ENCODE data around the gene IL15RA.

The IL15RA gene, protein sequence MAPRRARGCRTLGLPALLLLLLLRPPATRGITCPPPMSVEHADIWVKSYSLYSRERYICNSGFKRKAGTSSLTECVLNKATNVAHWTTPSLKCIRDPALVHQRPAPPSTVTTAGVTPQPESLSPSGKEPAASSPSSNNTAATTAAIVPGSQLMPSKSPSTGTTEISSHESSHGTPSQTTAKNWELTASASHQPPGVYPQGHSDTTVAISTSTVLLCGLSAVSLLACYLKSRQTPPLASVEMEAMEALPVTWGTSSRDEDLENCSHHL

DNA sequence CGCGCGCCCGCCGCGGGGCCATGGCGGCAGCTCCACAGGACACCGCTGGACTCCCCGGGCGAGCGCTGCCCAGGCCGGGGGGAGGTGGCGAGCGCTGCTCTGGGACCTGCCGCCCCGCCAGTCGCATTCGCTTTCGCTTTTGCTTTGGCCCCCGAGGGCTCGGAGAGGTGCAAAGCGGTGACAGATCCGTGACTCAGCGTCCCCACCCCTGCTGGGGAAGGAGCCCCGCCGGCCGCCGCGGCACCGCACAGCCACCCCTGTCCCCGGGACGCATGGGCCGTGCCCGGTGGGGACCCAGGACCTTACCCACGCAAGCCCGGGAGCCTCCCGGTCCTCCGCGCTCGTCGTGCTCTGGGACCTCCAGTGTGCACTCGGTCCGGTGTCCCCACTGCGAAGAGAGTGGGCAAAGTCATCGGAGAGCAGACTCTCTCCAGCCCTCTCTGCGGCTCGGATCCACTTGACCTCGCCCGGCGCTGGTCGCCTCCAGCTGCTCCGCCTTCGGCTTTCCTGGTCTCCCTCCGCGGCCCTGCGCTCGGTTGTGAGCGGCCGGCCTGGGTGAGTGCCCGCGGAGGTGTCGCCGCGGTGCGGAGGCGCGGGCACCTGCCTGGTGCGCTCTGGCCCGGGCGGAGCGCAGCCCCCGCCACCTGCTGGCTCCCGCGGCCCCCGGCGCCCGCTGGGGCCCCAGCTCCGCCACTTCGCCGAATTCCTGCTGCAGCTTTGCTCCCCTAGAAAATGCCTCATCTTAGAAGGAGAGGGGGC, at the start of gene IL15RA:
TSS of gene IL15RA (minus strand) at position 73 of the 759 bp plus-strand sequence. CDS start at position 22, 51 bp downstream.
- DNase-seq = peak; percentile 96

DNA sequence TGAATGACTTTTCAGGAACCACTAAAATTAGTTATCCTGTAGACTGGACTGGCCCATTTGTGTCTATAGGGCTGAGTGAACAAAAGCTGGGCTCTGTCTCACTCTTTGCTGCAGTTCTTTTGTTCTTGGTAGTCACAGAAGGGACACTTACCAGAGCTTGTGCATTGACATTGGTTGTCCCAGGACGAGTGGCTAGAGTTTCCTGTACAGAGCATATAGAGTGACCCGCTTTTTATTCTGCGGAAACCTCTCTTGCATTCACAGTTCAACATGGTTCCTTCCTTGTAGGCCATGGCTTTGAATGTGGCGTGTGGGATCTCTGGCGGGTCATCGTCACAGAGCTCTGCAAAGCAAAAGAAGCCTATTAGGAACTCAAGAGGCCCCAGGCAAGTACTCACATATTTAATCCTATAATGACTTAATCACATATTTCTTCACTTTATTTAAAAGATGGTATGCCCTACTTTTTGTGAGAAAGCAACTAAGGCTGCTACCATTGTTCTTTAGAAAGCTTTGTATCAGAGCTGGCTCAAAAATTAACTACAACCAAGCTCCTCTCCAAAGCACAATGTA, 48.4 kb upstream of the IL15RA start:
- no peak for DNase-seq

DNA sequence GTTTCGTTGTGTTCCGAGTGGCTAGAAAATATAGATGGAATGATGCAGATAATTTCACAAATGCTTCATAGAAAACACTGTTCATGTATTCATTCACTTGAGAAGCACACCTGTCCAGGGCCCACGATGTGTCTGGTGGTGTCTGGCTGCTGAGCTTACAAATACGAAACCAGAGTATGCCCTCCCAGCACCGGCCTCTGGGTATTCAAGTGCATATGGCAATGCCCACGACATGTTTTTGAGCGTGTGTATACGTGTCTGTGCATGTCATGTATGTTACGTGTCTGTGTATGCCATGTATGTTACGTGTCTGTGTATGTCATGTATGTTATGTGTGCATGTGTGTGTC, 47.0 kb upstream of the IL15RA start:
- DNase-seq = no peak

DNA sequence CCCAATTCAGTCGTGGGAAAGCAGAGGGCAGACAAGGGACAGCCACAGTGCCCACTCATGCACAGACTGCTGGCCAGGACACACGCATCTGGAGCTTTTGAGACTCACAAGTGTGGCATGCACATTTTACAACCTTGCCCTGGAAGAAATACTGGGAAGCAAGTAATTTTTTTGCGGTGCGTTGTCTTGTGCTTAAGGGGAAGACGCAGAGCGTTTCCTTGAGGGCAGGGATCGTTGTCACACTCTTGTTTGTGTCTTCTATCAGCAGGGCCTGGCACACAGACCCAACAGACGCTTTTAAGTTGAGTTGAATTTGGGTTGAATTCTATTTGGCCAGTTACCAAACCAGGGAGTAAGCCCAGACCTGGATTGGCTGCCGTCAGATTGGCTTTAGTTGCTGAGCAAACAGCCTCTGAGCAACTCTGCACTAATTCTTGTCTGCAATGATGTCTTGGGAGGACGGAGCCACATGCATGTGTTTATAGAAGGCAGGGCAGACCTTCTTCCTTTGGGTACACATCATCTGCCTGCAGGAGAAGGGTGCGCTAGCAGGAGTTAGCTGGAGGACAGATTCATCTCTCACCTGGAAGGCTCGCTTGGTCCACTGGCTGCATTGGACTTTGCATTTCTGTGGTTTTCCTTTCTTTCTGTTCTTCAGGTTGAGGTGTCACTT, 46.5 kb upstream of the IL15RA start:
- DNase-seq = no peak

DNA sequence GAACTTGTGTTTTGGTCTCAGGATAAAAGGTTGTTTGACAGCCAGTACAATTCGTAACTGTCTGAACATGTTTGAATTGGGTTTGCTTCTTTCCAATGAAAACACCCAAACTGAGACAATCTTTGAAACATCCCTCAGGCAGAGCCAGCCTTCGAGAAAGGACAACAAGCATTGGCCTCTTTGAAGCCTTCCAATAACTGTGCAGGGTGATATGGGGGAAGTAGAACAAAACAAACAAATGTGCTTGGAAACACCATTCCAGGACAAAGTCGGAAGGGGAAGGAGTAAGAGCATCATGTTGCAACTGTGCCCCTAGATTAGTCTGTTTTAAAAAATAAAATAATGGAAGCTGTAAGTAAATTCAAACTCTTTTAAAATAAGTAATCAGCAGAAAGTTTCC, 45.3 kb upstream of the IL15RA start:
- DNase-seq = no peak

DNA sequence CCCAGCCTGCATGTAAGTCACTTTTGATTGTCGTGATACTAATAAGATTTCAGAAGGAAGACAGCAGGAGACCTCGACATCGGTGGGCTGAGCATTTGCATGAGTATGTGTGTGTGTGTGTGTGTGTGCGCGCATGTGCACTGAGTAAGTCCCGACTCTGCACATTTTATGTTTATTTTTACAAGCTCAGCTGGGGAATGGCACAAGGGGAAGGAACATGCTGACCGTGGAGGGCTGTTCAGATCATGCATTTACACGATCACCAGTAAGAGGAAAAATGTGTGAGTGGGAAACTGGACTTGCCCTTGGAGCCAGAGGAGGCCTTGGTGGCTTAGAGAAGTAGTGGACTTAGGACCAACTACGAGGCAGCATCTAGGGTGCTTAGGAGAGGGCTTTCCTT, 43.5 kb upstream of the IL15RA start:
- no peak for DNase-seq

DNA sequence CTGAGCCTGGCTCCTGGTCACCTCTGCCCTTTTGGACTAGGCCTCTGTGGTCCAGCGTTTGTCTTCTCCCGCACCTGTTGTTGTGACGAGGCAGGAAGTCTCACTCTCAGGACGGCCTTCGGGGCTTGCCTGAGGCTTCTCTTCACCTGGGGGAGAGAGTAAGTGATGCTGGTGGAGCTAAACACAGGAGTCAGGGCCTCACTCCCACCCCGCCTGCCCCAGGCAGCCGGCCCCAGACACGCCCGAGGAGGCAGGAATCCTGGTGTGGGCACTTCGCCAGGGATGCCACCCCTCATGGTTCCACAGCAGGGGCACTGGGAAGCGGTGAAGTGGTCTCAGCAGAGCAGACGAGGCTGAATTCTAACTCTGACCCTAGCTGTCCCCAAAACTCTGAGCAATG, 42.5 kb upstream of the IL15RA start:
- DNase-seq = no peak

DNA sequence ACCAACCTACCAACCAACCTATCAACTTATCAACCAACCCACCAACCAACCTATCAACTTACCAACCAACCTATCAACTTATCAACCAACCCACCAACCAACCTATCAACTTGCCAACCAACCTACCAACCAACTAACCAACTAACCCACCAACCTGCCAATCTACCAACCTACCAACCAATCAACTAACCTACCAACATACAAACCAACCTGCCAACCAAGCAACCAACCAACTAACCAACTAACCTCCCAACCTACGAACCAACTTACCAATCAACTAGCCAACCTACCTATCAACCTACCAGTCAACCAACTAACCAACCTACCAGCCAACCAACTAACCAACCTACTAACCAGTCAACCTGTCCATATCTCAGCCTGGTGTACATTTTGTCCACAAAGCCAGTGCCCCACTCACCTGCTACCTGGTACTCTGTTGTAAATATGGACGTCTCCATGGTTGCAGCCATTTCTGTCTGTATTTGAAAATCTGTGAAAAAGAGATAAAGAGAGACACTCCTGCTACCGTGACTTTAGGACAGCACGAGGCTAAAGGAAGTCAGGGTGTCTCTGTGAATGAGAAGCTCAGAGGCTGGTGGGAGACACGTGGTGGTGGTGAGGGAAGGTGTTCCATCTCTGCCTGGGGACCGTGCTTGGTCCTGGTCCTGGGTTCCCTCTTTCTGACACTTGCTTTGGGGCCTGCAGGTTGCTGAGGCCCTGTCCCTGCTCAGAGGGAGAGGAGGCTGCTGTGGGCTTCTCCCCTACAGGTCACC, 41.9 kb upstream of the IL15RA start:
- no peak for DNase-seq

DNA sequence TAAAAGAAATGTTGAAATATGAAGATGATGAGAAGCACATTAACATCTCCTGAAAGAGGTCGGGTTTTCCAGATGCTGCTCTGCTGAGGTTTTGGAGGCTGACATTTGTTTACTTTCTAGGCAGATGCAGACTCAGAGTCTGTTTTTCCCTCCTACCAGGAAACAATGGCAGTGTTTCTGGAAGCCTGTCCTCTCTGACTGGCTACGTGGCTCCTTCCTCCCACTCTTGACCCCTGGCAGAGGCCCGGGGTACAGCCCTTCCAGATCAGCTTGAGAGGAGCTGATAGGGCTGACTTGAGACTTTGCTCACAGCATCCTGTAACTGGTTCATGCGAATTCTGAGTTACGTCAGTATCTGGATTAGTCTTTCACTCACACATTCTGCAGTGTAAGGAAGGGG, 41.1 kb upstream of the IL15RA start:
- no peak for DNase-seq

DNA sequence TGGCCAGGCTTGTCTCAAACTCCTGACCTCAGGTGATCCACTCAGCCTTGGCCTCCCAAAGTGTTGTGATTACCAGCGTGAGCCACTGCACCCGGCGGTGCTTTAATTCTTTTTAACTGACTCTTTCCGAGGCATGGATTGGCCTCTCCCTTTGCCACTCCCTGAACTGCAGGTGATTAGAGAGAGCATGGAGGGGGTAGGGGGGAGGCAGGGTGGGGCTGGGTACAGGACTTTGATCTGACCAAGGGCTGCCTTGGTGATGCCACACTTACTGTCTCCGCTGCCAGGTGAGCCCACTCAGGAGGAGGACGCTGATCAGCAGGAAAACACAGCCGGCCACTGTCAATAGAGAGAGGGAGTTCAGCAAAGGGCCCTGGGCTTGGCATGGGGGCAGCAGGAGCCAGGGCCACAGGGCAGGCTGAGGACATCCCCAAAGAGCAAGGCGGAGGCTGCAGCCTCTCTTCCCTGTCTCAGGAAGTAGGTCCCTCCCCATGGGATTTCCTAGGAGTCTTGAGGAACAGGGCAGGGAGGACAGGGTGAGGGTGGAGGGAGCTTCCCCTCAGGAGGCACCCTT, 40.5 kb upstream of the IL15RA start:
- no peak for DNase-seq

DNA sequence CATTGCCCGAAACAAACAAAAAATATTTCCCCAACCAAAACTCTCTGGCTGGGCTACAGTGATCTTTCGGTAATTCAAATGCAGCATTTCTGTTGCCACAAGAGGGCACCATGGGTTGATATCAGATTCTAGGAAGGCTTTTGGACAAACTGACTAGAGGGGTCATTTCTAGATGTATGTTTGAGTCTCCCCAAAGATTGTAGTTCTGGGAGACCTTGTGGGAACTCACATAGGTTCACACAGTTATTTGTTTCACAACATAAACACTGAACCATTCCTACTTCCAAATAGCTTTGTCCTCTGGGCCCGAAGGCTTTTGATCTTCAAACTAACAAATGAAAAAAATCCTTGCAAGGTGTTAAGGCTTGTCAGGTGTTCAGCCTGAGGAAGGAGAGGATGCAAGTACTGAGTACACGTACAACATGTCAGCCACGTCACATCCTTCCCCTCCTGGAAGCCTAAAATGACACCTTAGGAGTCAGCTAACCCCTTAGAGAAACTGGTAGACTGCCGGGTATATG, 37.0 kb upstream of the IL15RA start:
- peak; percentile 59 for DNase-seq

DNA sequence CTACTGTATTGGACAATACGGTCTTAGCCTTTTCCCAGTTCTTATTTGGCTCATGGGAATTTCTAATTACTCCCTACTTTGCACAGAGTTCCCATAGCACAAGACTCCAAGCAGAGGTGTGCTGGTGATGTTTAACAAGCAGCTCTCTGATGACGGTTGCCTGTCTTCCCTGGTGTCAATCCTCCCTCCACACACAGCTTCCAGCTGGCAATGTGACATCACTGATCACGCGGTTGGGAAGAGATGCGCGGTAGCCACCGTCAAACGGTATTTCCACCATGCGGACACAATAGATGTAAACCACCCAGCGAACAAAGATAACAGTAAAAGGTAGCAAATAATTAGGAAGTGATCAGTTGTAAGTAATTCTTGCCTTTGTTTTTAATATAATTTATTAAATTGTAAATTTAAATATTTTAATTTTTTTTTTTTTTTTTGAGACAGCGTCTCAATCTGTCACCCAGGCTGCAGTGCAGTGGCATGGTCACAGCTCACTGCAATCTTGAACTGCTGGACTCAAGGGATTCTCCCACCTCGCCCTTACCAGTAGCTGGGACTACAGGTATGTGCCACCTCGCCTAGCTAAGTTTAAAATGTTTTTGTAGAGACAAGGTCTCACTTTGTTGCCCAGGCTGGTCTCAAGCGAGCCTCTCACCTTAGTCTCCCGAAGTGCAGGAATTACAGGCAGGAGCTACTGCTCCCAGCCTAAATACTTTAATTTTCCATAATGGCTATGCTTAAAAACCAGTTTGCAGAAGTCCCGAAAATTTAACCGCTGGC, 36.3 kb upstream of the IL15RA start:
- no peak for DNase-seq

DNA sequence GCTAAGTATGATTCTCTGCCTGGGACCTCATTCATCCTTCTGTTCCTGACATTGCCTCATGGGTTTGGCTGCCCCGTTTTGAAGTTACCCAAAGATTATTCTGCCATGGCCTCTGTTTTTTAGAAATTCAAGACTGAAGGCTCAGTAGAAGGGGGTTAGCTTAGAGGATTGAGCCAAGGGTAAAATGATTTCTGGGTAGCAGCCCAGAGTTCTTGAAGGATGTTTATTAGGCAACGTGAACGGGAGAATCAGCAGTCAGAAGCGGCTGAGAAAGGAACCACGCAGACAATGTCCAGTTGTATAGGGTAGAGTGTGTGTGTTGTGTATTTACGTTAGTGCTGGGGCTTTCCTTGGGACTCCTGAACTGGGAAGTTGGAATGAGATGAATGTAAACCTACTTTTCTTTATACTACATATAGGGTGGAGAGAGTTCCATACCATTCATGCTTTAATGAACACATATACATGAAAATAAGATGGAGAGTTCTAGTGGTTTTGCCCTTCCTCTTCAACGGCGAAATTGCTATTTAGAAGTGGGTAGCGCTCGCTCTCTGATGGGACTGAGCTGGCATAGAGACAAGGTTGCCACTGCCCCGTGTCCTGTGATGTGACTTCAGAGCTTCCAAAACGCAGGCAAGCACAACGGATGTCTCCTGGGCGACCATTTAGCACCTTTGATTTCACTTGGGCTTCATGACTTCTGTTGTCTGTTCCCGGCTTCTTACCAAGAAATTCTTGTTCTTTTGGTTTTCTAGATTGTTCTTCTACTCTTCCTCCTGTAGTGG, 35.0 kb upstream of the IL15RA start:
- no peak for DNase-seq

DNA sequence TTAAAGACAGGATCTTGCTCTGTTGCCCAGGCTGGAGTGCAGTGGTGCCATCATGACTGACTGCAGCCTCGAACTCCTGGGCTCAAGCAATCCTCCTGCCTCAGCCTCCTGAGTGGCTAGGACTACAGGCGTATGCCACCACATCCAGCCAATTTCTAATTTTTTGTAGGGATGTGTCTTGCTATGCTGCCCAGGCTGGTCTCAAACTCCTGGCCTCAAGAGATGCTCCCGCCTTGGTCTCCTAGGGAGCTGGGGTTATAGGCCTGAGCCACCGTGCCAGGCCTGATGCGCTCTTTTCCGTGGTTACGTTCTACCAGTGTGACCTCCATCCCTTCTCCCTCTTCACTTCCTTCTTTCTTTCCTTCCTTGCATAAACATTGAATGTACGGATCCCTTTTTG, 34.2 kb upstream of the IL15RA start:
- DNase-seq = no peak

DNA sequence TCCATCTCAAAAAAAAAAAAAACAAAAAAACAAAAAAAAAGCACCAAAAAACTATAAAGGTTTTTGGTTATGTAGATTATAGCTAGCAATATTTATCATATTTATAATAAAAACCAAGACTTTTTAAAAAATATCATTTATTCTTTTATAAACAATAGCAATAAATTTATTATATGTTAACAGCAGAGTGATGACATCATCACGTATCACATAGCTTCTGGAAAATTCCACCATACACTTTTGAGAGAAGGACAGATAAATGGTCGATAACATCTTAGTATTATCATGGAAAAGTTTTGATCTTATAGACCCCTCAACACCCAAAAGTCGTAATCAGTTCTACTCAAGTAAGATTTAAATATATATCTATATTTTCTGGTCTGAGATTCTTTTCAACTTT, 33.2 kb upstream of the IL15RA start:
- DNase-seq = no peak

DNA sequence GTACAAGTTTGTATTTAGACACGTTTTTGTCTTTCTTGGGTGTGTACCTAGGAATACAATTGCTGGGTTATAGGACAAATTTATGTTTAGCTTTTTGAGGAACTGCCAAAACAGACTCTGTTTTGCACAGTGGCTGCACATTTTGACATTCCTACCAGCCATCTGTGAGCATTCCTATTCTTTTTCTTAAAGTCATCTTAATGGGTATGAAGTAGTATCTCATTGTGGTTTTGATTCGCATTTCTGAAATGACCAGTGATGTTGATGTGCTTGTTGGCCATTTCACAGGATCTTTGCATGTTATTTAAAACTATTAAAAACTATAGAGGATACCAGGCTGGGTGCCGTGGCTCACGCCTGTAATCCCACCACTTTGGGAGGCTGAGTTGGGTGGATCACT, 32.6 kb upstream of the IL15RA start:
- no peak for DNase-seq

DNA sequence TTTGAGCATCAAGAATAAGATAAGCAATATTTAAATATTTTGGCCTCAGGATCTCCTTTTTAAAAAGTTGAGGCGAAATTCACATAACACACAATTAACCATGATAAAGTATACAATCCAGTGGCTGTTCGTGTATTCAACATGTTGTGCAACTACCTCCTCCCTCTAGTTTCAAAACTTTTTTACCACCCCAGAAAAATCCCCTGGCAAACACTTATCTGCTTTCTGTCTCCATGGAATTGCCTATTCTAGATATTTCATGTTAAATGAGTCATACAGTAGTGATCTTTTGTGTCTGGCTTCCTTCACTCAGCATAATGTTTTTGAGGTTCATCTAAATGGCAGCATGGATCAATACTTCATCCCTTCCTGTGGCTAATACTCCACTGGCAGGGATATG, 31.8 kb upstream of the IL15RA start:
- no peak for DNase-seq

DNA sequence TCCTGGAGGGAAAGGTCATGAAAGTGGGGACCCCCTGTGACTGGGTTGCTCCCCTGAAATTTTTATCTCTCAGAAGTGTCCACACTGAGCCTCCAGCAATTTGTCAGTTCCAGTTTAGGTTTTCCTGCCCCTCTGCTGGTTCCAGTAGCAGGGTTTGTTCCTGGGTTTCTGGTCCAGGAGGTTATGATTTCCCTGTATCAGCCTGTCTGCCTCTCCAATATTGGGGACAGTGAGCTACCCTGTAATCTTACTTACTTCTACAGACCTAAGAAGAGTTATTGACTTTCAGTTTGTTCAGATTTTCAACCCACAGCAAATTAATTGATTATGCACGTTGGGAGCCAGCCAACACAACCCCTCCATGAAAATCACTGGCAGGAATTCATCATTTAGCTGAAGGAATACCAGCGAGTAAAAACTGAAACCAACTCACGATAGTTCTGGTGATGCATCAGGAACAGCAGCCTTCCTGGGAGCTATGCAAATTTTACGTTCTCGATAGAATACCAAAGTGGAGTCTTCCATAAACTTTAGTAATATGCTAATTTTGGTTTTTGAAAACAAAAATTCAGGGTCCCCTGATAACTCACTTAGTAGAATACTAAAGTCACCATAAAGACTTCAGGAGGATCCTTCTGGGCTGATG, 31.3 kb upstream of the IL15RA start:
- DNase-seq = no peak

DNA sequence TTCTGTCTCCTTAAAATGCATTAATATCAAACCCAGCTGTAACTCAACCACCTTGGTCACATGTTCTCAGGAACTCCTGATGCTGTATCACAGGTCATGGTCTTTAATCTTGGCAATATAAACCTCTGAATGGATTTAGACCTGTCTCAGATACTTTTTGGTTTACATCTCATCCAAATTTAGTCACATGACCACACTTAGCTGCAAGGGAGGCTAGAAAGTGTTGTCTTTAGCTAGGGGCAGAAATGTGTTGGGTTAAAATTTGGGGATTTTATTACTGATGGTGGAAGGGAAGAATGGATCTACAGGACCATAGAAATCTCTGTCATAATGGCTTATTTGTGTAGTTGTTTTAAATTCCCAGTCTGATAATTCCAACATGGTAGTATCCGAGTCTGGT, 29.6 kb upstream of the IL15RA start:
- DNase-seq = no peak

DNA sequence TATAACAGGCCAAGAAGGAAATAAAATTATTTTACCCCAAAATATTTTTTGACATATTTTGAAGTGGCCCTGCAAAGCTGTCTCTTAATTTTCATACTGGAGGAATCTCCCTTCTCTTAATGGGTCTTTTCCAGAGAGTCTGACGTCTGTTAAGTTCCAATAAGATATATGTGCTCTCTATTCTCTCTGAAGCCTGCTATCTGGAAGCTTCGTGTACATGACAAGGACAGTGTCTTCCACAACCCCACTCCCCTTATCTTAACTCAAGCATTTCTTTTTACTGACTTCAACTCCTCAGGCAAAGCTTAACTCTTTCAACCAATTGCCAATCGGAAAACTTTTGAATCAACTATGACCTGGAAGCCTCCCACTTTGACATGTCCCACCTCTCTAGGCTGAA, 29.2 kb upstream of the IL15RA start:
- no peak for DNase-seq
